ENCODE data around the gene GCNA.
A peak's percentile ranks its signal among the peaks of the same experiment; 100 is the strongest.
"Not testable (repeated sequence)": the region's sequence is repeated elsewhere in the genome, so short reads cannot be mapped to it uniquely, and the experiment has no call there.

Gene GCNA

GRCh38 chrX:71640002-71640401 is 61.8 kb downstream of the GCNA start:
- DNase-seq: no peak

DNA sequence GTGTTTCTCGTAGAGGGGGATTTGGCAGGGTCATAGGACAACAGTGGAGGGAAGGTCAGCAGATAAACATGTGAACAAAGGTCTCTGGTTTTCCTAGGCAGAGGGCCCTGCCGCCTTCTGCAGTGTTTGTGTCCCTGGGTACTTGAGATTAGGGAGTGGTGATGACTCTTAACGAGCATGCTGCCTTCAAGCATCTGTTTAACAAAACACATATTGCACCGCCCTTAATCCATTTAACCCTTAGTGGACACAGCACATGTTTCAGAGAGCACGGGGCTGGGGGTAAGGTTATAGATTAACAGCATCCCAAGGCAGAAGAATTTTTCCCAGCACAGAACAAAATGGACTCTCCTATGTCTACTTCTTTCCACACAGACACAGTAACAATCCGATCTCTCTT is 66.2 kb downstream of the GCNA start:
- not testable (repeated sequence) for DNase-seq

GRCh38 chrX:71650333-71650969 is 72.2 kb downstream of the GCNA start:
- no peak for DNase-seq

- peak in 17 of 51 donors; percentile 0 to 21 (median 4) for DNase-seq
These were observed 74.2 kb downstream of the GCNA start for GRCh38 chrX:71652405-71652804.

DNA sequence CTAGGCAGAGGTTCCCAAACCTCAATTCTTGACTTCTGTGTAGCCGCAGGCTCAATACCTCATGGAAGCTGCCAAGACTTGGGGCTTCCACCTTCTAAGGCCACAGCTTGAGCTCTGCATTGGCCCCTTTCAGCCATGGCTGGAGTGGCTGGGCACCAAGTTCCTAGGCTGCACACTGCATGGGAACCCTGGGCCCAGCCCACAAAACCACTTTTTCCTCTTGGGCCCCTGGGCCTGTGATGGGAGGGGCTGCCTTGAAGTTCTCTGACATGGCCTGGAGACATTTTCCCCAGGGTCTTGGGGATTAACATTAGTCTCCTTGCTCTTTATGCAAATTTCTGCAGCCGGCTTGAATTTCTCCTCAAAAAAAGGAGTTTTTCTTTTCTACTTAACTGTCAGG is 75.1 kb downstream of the GCNA start:
- DNase-seq: no peak

GRCh38 chrX:71657267-71657666 is 79.0 kb downstream of the GCNA start:
- DNase-seq: no peak

- DNase-seq: no peak
These were observed 81.1 kb downstream of the GCNA start for GRCh38 chrX:71659342-71659741.

DNA sequence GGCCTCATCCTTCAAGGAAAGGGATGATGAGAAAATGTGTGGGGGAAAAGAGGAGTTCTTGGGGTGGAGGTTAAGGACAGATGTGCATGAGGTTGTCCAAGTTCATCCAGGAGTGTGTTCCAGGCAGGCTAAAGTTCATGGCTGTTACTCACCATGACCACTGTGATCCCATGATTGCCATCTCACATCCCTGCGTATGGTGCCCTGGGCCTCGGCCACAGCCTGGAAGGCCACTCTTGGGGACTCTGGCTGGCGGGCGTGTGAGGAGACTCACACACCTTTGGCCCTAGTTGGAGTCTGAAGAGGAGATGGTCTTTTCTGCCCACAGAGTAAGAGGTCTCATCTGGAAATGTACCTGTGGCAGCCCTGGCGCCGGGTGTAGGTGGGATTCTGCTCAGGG is 81.7 kb downstream of the GCNA start:
- DNase-seq: no peak

DNA sequence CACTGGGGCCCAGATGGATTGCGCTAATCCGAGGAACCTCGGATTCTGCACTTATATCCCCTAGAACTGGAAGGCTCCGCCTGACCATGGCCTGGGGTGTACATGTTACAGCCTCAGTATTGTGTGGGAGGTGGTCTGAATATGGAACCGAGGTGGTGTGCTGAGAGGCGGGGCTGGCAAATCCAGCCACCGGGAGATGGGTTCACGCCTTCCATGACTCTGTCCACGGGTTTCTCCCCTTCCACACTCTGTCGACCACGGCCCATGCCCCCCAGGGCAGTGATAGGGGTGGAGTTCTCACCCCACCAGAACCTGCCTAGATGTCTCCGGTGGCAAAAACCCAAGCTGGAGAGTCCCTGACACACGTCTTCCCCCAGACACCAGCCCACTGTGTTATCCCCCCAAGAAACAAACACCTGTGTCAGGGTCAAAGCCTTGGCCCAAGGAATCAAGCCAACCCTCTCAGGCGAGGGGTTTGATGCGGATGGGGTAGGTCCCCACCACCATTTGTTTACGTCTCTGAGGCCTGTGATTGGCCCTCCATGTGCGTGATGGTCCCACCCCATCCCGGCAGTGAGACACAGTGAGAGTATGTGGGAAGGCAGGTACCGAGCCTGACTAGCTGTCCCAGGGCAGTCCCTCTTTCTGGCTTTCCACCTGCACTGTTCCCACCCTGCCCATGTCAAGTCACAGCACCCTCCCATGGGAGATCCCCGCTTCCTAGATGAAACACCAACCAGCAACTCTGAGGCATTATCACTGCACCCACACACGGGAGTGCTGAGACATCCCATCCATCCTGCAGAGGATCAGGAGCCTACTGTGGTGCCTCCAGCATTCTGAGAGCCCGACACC is 82.6 kb downstream of the GCNA start:
- DNase-seq: no peak

GRCh38 chrX:71661919-71662318 is 83.7 kb downstream of the GCNA start:
- no peak for DNase-seq

GRCh38 chrX:71662654-71663053 is 84.4 kb downstream of the GCNA start:
- not testable (repeated sequence) for DNase-seq
